ENCODE data around the gene DOCK10. TPM values are rescaled to one million over a fixed set of nuclear protein-coding genes. Genes with fewer than 3 reads are reported as not detected.

Gene DOCK10
- polyA plus RNA-seq, 3 donors: 8.5 to 10.7 (median 10.6) TPM

- DNase-seq: no peak
These were observed 205.2 kb downstream of the DOCK10 start for GRCh38 chr2:224837066-224837465.

- no peak for DNase-seq
These were observed 206.0 kb downstream of the DOCK10 start for GRCh38 chr2:224836263-224836662.

GRCh38 chr2:224835405-224835804 is 206.9 kb downstream of the DOCK10 start:
- DNase-seq: no peak

- no peak for DNase-seq
These were observed 208.3 kb downstream of the DOCK10 start for GRCh38 chr2:224833986-224834385.

GRCh38 chr2:224832207-224832606 is 210.1 kb downstream of the DOCK10 start:
- DNase-seq: no peak

GRCh38 chr2:224831530-224831929 is 210.7 kb downstream of the DOCK10 start:
- DNase-seq: no peak

GRCh38 chr2:224820283-224820991 is 221.8 kb downstream of the DOCK10 start:
- no peak for DNase-seq

GRCh38 chr2:224819075-224819474 is 223.2 kb downstream of the DOCK10 start:
- no peak for DNase-seq

- no peak for DNase-seq
These were observed 224.6 kb downstream of the DOCK10 start for GRCh38 chr2:224817676-224818075.

- no peak for DNase-seq
These were observed 225.5 kb downstream of the DOCK10 start for GRCh38 chr2:224816816-224817215.

- DNase-seq: no peak
These were observed 228.7 kb downstream of the DOCK10 start for GRCh38 chr2:224813578-224813977.

GRCh38 chr2:224807153-224807964 is 234.9 kb downstream of the DOCK10 start:
- no peak for DNase-seq

- no peak for DNase-seq
These were observed 238.3 kb downstream of the DOCK10 start for GRCh38 chr2:224803930-224804329.

GRCh38 chr2:224802407-224802806 is 239.9 kb downstream of the DOCK10 start:
- DNase-seq: no peak

- no peak for DNase-seq
These were observed 240.9 kb downstream of the DOCK10 start for GRCh38 chr2:224801360-224801759.

- no peak for DNase-seq
These were observed 242.6 kb downstream of the DOCK10 start for GRCh38 chr2:224799691-224800090.

- DNase-seq: no peak
These were observed 244.1 kb downstream of the DOCK10 start for GRCh38 chr2:224798180-224798579.

- DNase-seq: no peak
These were observed 245.5 kb downstream of the DOCK10 start for GRCh38 chr2:224796695-224797305.

GRCh38 chr2:224793946-224794345 is 248.3 kb downstream of the DOCK10 start:
- DNase-seq: no peak

GRCh38 chr2:224786848-224787247 is 255.4 kb downstream of the DOCK10 start:
- no peak for DNase-seq

GRCh38 chr2:224781400-224781799 is 260.9 kb downstream of the DOCK10 start:
- no peak for DNase-seq

- no peak for DNase-seq
These were observed 261.4 kb downstream of the DOCK10 start for GRCh38 chr2:224780823-224781222.

GRCh38 chr2:224780106-224780505 is 262.2 kb downstream of the DOCK10 start:
- DNase-seq: no peak
